ENCODE data around the gene PTPRA. TPM values are rescaled to one million over a fixed set of nuclear protein-coding genes. Genes with fewer than 3 reads are reported as not detected.

Gene PTPRA
- total and polyA plus RNA-seq, 10 of the 15 experiments (the other 5 are each of a cell fraction or from before 2014, with no cell fraction given), result 3.9 to 62.1 (median 34.6) TPM

- Histone ChIP-seq H3K79me2 (ENCODE audit: control insufficient read depth, insufficient read depth, low read length) (no peaks in the 10 kb centered on the region; the same call in 1 of the 2 replicates), H3K9ac (ENCODE audit: control insufficient read depth, insufficient read depth, low read length) (no peak overlapping the region), H3K27me3 (replicated peaks in 1 of 2; ENCODE audit: control insufficient read depth in 2 of 2, insufficient read depth in 2 of 2, low read length in 1 of 2) (no peaks in the 10 kb centered on the region), H3K4me1 (ENCODE audit: control insufficient read depth, insufficient read depth, low read length) (no peaks in the 10 kb centered on the region), H3K4me2 (ENCODE audit: control insufficient read depth, insufficient read depth) (no peak overlapping the region), H3K27ac (ENCODE audit: control insufficient read depth, insufficient read depth) (no peak overlapping the region), H4K20me1 (ENCODE audit: control insufficient read depth, insufficient read depth) (no peaks in the 10 kb centered on the region), H3K9me3 (replicated peaks; ENCODE audit: control insufficient read depth, insufficient read depth, low read length) (no peaks in the 10 kb centered on the region), H2AFZ (ENCODE audit: control insufficient read depth, low read depth, low read length) (no peak overlapping the region), H3K4me3 (no peak overlapping the region), H3K36me3 (ENCODE audit: control insufficient read depth in 2 of 2, insufficient read depth in 2 of 2, low read length in 1 of 2) (peaks cover 3 to 4% of the 10 kb centered on the region in 2 experiments; a peak in 3 of 4 replicates)
- POLR2A ChIA-PET, result no interaction called here
- TF ChIP-seq RELA (IDR thresholded peaks at IDR 0.05; ENCODE audit: borderline replicate concordance, partially characterized antibody), result no peak
- TF ChIP-seq TCF7 (IDR thresholded peaks at IDR 0.05; ENCODE audit: borderline replicate concordance), result no peak
- no peak for TF ChIP-seq SIN3A (IDR thresholded peaks at IDR 0.05; ENCODE audit: low read depth, low read length)
- TF ChIP-seq NRF1 (conservative IDR thresholded peaks at IDR 0.05; ENCODE audit: low read depth, low read length), result no peak
- TF ChIP-seq RAD51 (IDR thresholded peaks at IDR 0.05), result no peak
- TF ChIP-seq PAX8 (IDR thresholded peaks at IDR 0.05), result no peak
- no peak for TF ChIP-seq E2F8 (IDR thresholded peaks at IDR 0.05; ENCODE audit: low read depth, partially characterized antibody)
- no peak for TF ChIP-seq CEBPZ (IDR thresholded peaks at IDR 0.05; ENCODE audit: low read depth, low read length)
- no peak for TF ChIP-seq ZBED1 (IDR thresholded peaks at IDR 0.05; ENCODE audit: borderline replicate concordance)
- no peak for TF ChIP-seq SRF (IDR thresholded peaks at IDR 0.05; ENCODE audit: low read depth in 2 of 2, low read length in 2 of 2)
- no peak for TF ChIP-seq ZNF207 (IDR thresholded peaks at IDR 0.05; ENCODE audit: borderline replicate concordance)
- TF ChIP-seq MYC (IDR thresholded peaks at IDR 0.05; ENCODE audit: insufficient read depth, insufficient read length, insufficient replicate concordance, low read length, severe bottlenecking), result no peak
- TF ChIP-seq USF1 (IDR thresholded peaks at IDR 0.05; ENCODE audit: borderline replicate concordance, extremely low read length, insufficient read depth, low read depth, low read length), result no peak
- intact Hi-C loops (cut with micrococcal nuclease; ENCODE audit: unreplicated experiment), result no loop called here
- DNase-seq (ENCODE audit: low read depth, low spot score) (no peak), FAIRE-seq (peak; percentile 27), ATAC-seq (no peak)
- 91% methylated on average over 5 of the region's 5 CpGs for WGBS (ENCODE audit: insufficient coverage, insufficient replicate concordance, low lambda C conversion rate, missing lambda C conversion rate)
- SMC1A ChIA-PET (ENCODE audit: uncharacterized antibody, unreplicated experiment), result interaction anchor here (1.3 kb wide), 1 partner anchor 16 kb away, joined by 3 read pairs; no protein-coding TSS in a partner anchor
- CTCF ChIA-PET, result interaction anchor here (0.7 kb wide), 1 partner anchor 476 kb away, joined by 3 read pairs; no protein-coding TSS in a partner anchor
- no TSS peak for BruUV-seq (replicated peaks)
- RAD21 ChIA-PET (ENCODE audit: unreplicated experiment), result no interaction called here
- in situ Hi-C loops (cut with MboI), result no loop called here
Observed at GRCh38 chr20:2946988-2947961, 74.0 kb downstream of the PTPRA start.
